Measurements from ENCODE around the gene EPB41L5. TPM values are rescaled to one million over a fixed set of nuclear protein-coding genes. Genes with fewer than 3 reads are reported as not detected.

Gene EPB41L5
- total RNA-seq, 1 experiment from 2014 or later = 34.9 TPM

DNA sequence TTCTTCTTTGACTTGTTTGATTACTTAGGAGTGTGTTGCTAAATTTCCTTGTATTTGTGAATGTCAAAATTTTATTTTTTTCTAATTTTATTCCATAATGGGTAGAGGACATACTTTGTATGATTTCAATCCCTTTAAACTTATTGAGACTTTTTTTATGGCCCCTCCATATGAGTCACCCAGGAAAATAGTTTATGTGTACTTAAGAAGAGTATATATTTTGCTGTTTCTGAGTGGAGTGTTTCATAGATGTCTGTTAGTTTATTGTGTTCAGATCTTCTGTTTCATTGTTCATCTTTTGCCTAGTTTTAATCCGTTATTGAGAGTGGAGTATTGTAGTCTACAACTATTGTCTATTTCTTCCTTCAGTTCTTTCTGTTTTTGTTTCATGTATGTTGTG, 81.9 kb downstream of the EPB41L5 start:
- H3K9me3 Mint-ChIP-seq = no peaks in the 10 kb centered on the region
- ChIA-PET POLR2A (no interaction called here), CTCF (no interaction called here)
- no peak overlapping the region for H3K27ac Mint-ChIP-seq
- H3K4me1 Mint-ChIP-seq = no peaks in the 10 kb centered on the region
- peaks cover 6% of the 10 kb centered on the region for H3K36me3 Mint-ChIP-seq
- ATAC-seq (no peak), DNase-seq (ENCODE audit: low spot score) (no peak)
- no peak overlapping the region for H3K4me3 Mint-ChIP-seq
- no peaks in the 10 kb centered on the region for H3K27me3 Mint-ChIP-seq (ENCODE audit: low read depth)
- no peak for TF ChIP-seq ZNF232 (CRISPR knock-in tag; IDR thresholded peaks at IDR 0.05)
- no peak for TF ChIP-seq SP1 (CRISPR knock-in tag; conservative IDR thresholded peaks at IDR 0.05)
- TF ChIP-seq FOXK1 (CRISPR knock-in tag; IDR thresholded peaks at IDR 0.05) = no peak
- TF ChIP-seq, protein P1, sequence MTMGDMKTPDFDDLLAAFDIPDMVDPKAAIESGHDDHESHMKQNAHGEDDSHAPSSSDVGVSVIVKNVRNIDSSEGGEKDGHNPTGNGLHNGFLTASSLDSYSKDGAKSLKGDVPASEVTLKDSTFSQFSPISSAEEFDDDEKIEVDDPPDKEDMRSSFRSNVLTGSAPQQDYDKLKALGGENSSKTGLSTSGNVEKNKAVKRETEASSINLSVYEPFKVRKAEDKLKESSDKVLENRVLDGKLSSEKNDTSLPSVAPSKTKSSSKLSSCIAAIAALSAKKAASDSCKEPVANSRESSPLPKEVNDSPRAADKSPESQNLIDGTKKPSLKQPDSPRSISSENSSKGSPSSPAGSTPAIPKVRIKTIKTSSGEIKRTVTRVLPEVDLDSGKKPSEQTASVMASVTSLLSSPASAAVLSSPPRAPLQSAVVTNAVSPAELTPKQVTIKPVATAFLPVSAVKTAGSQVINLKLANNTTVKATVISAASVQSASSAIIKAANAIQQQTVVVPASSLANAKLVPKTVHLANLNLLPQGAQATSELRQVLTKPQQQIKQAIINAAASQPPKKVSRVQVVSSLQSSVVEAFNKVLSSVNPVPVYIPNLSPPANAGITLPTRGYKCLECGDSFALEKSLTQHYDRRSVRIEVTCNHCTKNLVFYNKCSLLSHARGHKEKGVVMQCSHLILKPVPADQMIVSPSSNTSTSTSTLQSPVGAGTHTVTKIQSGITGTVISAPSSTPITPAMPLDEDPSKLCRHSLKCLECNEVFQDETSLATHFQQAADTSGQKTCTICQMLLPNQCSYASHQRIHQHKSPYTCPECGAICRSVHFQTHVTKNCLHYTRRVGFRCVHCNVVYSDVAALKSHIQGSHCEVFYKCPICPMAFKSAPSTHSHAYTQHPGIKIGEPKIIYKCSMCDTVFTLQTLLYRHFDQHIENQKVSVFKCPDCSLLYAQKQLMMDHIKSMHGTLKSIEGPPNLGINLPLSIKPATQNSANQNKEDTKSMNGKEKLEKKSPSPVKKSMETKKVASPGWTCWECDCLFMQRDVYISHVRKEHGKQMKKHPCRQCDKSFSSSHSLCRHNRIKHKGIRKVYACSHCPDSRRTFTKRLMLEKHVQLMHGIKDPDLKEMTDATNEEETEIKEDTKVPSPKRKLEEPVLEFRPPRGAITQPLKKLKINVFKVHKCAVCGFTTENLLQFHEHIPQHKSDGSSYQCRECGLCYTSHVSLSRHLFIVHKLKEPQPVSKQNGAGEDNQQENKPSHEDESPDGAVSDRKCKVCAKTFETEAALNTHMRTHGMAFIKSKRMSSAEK (CRISPR knock-in tag; IDR thresholded peaks at IDR 0.05; ENCODE audit: borderline replicate concordance) = no peak

DNA sequence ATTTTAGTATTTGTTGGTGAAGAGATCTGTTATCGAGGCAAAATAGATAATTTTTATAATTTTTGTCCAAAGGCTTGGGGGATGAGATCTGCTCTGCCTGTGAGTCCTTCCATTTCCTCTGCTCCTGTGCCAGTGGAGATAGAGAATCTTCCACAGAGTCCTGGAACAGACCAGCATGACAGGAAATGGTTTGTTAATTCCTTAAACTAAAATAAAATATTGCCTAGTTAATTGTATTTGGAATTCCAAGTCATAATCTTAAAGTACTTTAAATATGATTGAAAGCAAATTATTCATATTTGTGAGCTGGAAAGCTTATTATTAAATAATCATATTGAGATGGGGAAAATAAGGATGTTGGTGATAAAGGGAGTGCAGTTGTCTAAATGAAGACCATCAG, 87.8 kb downstream of the EPB41L5 start:
- H3K27me3 Mint-ChIP-seq (ENCODE audit: low read depth) = no peaks in the 10 kb centered on the region
- ChIA-PET POLR2A (no interaction called here), CTCF (no interaction called here)
- H3K9me3 Mint-ChIP-seq = no peaks in the 10 kb centered on the region
- no peak overlapping the region for H3K27ac Mint-ChIP-seq
- no peak for ATAC-seq
- H3K4me3 Mint-ChIP-seq = no peak overlapping the region
- H3K4me1 Mint-ChIP-seq = no peaks in the 10 kb centered on the region
- DNase-seq (ENCODE audit: low spot score) = no peak
- no peak for TF ChIP-seq NFE2L1 (CRISPR knock-in tag; IDR thresholded peaks at IDR 0.05)
- no peak for TF ChIP-seq JAZF1 (CRISPR knock-in tag; IDR thresholded peaks at IDR 0.05)
- TF ChIP-seq, protein P2, sequence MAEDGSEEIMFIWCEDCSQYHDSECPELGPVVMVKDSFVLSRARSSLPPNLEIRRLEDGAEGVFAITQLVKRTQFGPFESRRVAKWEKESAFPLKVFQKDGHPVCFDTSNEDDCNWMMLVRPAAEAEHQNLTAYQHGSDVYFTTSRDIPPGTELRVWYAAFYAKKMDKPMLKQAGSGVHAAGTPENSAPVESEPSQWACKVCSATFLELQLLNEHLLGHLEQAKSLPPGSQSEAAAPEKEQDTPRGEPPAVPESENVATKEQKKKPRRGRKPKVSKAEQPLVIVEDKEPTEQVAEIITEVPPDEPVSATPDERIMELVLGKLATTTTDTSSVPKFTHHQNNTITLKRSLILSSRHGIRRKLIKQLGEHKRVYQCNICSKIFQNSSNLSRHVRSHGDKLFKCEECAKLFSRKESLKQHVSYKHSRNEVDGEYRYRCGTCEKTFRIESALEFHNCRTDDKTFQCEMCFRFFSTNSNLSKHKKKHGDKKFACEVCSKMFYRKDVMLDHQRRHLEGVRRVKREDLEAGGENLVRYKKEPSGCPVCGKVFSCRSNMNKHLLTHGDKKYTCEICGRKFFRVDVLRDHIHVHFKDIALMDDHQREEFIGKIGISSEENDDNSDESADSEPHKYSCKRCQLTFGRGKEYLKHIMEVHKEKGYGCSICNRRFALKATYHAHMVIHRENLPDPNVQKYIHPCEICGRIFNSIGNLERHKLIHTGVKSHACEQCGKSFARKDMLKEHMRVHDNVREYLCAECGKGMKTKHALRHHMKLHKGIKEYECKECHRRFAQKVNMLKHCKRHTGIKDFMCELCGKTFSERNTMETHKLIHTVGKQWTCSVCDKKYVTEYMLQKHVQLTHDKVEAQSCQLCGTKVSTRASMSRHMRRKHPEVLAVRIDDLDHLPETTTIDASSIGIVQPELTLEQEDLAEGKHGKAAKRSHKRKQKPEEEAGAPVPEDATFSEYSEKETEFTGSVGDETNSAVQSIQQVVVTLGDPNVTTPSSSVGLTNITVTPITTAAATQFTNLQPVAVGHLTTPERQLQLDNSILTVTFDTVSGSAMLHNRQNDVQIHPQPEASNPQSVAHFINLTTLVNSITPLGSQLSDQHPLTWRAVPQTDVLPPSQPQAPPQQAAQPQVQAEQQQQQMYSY (CRISPR knock-in tag; IDR thresholded peaks at IDR 0.05) = no peak
- TF ChIP-seq, protein P3, sequence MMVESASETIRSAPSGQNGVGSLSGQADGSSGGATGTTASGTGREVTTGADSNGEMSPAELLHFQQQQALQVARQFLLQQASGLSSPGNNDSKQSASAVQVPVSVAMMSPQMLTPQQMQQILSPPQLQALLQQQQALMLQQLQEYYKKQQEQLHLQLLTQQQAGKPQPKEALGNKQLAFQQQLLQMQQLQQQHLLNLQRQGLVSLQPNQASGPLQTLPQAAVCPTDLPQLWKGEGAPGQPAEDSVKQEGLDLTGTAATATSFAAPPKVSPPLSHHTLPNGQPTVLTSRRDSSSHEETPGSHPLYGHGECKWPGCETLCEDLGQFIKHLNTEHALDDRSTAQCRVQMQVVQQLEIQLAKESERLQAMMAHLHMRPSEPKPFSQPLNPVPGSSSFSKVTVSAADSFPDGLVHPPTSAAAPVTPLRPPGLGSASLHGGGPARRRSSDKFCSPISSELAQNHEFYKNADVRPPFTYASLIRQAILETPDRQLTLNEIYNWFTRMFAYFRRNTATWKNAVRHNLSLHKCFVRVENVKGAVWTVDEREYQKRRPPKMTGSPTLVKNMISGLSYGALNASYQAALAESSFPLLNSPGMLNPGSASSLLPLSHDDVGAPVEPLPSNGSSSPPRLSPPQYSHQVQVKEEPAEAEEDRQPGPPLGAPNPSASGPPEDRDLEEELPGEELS (CRISPR knock-in tag; IDR thresholded peaks at IDR 0.05) = no peak
- no peak for TF ChIP-seq MXD4 (CRISPR knock-in tag; IDR thresholded peaks at IDR 0.05; ENCODE audit: borderline replicate concordance)
- TF ChIP-seq, protein P4, sequence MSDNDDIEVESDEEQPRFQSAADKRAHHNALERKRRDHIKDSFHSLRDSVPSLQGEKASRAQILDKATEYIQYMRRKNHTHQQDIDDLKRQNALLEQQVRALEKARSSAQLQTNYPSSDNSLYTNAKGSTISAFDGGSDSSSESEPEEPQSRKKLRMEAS (CRISPR knock-in tag; IDR thresholded peaks at IDR 0.05) = no peak
- TF ChIP-seq, protein P5, sequence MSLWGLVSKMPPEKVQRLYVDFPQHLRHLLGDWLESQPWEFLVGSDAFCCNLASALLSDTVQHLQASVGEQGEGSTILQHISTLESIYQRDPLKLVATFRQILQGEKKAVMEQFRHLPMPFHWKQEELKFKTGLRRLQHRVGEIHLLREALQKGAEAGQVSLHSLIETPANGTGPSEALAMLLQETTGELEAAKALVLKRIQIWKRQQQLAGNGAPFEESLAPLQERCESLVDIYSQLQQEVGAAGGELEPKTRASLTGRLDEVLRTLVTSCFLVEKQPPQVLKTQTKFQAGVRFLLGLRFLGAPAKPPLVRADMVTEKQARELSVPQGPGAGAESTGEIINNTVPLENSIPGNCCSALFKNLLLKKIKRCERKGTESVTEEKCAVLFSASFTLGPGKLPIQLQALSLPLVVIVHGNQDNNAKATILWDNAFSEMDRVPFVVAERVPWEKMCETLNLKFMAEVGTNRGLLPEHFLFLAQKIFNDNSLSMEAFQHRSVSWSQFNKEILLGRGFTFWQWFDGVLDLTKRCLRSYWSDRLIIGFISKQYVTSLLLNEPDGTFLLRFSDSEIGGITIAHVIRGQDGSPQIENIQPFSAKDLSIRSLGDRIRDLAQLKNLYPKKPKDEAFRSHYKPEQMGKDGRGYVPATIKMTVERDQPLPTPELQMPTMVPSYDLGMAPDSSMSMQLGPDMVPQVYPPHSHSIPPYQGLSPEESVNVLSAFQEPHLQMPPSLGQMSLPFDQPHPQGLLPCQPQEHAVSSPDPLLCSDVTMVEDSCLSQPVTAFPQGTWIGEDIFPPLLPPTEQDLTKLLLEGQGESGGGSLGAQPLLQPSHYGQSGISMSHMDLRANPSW (CRISPR knock-in tag; conservative IDR thresholded peaks at IDR 0.05; ENCODE audit: low read depth) = no peak
- no peak for TF ChIP-seq NR2C2 (CRISPR knock-in tag; IDR thresholded peaks at IDR 0.05)
- no peak for TF ChIP-seq ZNF263 (CRISPR knock-in tag; IDR thresholded peaks at IDR 0.05; ENCODE audit: low read depth)
- H3K36me3 Mint-ChIP-seq = peaks cover 10% of the 10 kb centered on the region
